Osteocyte (in vitro differentiated cells): ENCODE data around the gene QTRT2. TPM values are rescaled to one million over a fixed set of nuclear protein-coding genes. Genes with fewer than 3 reads are reported as not detected.

Source experiments
- DNase-seq: peaks from one replicate; pipeline ENCODE4 v3.0.0; 2021; ENCODE audit warnings: mixed read lengths; ENCODE audit not compliant: unreplicated experiment; ENCODE audit errors: extremely low spot score
- H3K27ac Mint-ChIP-seq: one replicate; pipeline ENCODE4 v1.8.0; 2021; ENCODE audit warnings: mild to moderate bottlenecking, mixed read lengths; ENCODE audit not compliant: unreplicated experiment
- H3K27me3 Mint-ChIP-seq: one replicate; pipeline ENCODE4 v1.8.0; 2021; ENCODE audit warnings: mixed read lengths; ENCODE audit not compliant: unreplicated experiment
- H3K36me3 Mint-ChIP-seq: one replicate; pipeline ENCODE4 v1.8.0; 2021; ENCODE audit warnings: mixed read lengths; ENCODE audit not compliant: unreplicated experiment
- H3K4me1 Mint-ChIP-seq: one replicate; pipeline ENCODE4 v1.8.0; 2021; ENCODE audit warnings: mixed read lengths; ENCODE audit not compliant: unreplicated experiment
- H3K4me3 Mint-ChIP-seq: one replicate; pipeline ENCODE4 v1.8.0; 2021; ENCODE audit warnings: mild to moderate bottlenecking, moderate library complexity, mixed read lengths; ENCODE audit not compliant: unreplicated experiment
- H3K9me3 Mint-ChIP-seq: one replicate; pipeline ENCODE4 v1.8.0; 2021; ENCODE audit warnings: mixed read lengths; ENCODE audit not compliant: unreplicated experiment
- total RNA-seq: library from RNA; stranded (reverse); gene quantifications from 2 replicates; pipeline ENCODE4 v1.2.1, GENCODE V29; 2021
- TF ChIP-seq, protein P1 (sequence below): fragments of 200-600 bp; sonication (generic); IDR thresholded peaks from 2 replicates; pipeline ENCODE4 v1.5.0; 2021; ENCODE audit warnings: antibody characterized with exemption, mild to moderate bottlenecking, moderate library complexity

QTRT2 gene
- total RNA-seq, 1 donor from 2014 or later = 15.4 TPM

DNA sequence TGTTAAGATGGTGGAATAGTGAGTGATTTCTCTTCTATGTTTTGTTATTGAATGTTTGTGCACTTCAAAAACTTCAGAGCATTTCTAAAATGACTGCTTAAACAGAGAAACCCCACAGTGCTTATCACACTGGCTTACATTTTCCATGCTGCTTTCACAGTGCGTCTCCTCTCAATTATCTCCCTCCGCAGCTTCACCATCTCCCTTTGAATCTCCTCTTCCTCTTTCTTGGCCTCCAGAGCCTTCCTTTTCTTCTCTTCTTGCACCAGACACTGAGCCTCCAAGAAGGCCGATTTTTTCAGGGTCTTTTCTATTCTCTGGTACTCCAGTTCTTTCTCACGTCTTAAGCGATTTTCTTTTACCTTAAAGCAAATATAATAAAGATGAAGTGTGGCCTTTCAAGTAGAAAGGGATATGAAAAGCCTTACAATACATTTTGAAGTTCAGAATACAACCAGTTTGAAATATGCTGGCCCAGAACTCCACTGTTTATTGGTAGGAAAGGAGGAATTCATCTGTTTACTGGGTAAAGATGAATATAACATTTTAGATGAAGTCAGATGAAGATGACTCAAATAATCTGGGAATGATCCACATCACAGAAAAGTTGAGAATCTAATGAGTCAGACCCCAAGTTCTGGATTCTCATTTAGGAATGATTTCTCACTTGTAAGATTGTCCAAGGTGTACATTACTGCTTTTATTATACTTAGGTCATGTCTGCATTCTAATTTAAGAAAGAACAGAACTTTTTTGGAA is 21.6 kb upstream of the QTRT2 start:
- Mint-ChIP-seq H3K36me3 (peaks cover 9% of the 10 kb centered on the region), H3K27ac (no peak overlapping the region), H3K4me1 (no peaks in the 10 kb centered on the region), H3K9me3 (no peaks in the 10 kb centered on the region), H3K4me3 (no peak overlapping the region), H3K27me3 (no peaks in the 10 kb centered on the region)
- TF ChIP-seq, protein P1, sequence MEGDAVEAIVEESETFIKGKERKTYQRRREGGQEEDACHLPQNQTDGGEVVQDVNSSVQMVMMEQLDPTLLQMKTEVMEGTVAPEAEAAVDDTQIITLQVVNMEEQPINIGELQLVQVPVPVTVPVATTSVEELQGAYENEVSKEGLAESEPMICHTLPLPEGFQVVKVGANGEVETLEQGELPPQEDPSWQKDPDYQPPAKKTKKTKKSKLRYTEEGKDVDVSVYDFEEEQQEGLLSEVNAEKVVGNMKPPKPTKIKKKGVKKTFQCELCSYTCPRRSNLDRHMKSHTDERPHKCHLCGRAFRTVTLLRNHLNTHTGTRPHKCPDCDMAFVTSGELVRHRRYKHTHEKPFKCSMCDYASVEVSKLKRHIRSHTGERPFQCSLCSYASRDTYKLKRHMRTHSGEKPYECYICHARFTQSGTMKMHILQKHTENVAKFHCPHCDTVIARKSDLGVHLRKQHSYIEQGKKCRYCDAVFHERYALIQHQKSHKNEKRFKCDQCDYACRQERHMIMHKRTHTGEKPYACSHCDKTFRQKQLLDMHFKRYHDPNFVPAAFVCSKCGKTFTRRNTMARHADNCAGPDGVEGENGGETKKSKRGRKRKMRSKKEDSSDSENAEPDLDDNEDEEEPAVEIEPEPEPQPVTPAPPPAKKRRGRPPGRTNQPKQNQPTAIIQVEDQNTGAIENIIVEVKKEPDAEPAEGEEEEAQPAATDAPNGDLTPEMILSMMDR = no peak
- DNase-seq = no peak

DNA sequence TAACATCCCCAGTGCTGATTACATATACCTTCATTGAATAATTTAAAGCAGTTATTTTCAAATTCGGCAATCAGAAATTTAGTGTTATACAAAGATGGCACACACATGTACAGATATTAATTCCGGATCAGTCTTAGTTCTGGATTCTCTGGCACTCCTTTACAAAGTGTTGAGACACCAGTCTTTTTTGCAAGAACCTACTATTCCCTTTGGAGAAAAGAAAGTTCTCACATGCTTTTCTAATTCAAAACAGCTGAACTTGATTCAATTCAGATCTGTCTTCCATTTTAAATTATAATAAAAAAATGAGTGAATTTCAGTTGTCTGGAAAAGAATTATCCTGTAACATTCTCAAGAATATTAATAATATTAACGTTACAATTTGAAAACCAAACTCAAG is 20.6 kb upstream of the QTRT2 start:
- Mint-ChIP-seq H3K27ac (no peak overlapping the region), H3K4me3 (no peak overlapping the region), H3K4me1 (no peaks in the 10 kb centered on the region), H3K36me3 (peaks cover 11% of the 10 kb centered on the region), H3K27me3 (no peaks in the 10 kb centered on the region), H3K9me3 (no peaks in the 10 kb centered on the region)
- TF ChIP-seq, protein P1 = no peak
- DNase-seq = no peak

DNA sequence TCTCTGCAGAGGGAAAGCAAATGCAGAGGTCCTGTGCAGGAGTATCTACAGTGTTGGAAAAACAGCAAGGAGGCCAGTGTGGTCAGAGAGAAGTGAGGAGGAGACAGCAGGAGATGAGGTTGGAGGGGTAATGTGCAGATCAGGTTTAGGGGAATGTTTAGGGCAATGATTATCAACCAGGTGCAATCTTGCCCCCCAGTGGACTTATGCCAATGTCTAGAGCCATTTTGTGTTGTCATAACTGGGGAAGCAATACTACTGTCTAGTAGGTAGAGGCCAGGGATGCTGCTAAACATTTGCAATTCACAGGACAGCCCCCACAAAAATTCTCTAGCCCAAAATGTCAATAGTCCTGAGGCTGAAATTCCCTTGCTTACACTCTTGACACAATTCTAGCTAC is 13.3 kb upstream of the QTRT2 start:
- Mint-ChIP-seq H3K27ac (no peak overlapping the region), H3K27me3 (no peaks in the 10 kb centered on the region), H3K4me1 (no peaks in the 10 kb centered on the region), H3K36me3 (peaks cover 5% of the 10 kb centered on the region), H3K9me3 (no peaks in the 10 kb centered on the region), H3K4me3 (no peak overlapping the region)
- TF ChIP-seq, protein P1 = no peak
- DNase-seq = no peak

DNA sequence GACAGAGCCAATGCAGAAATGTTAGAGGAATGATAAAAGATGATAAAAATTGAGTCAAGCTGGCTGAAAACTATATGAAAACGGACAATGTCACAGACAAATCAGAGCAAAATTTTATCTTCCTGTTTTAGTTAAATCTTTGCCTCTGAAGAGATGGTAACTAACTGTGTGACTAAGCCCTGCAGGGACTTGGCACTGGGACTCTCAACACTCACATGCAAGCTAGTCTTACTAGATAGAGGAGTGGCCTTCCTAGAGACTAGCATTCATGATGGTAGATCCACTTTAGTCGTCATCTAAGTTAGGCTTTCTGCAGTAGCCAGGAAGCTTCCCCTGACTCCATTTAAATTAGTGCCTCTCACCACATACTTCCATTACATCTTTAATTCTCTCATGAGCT is 4.3 kb upstream of the QTRT2 start:
- no peak overlapping the region for H3K4me3 Mint-ChIP-seq
- no peak for DNase-seq
- TF ChIP-seq, protein P1 = no peak
- H3K27me3 Mint-ChIP-seq = no peaks in the 10 kb centered on the region
- H3K27ac Mint-ChIP-seq = no peak overlapping the region
- H3K4me1 Mint-ChIP-seq = peaks cover 9% of the 10 kb centered on the region
- H3K9me3 Mint-ChIP-seq = no peaks in the 10 kb centered on the region
- H3K36me3 Mint-ChIP-seq = no peaks in the 10 kb centered on the region

DNA sequence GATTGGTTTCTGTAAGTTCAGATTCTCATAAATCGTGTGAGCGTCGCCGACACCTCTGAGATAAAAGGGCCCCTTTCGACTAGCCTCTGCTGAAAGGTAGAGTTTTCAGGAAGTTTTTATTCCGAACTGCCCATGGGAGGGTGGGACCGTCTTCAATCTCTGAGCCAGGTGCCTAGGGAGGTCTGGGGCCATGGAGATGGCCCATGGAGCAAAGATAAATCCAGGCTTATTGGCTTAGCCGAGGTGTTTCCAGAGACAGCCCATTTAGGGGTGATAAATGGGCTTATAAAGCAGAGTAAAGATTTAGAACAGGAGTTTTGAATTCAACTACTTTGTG is 442 bp downstream of the QTRT2 start:
- TF ChIP-seq, protein P1 = no peak
- Mint-ChIP-seq H3K27ac (peak overlapping the region; percentile 94), H3K9me3 (no peaks in the 10 kb centered on the region), H3K4me3 (peak overlapping the region; percentile 94), H3K27me3 (no peaks in the 10 kb centered on the region), H3K4me1 (peaks cover 20% of the 10 kb centered on the region), H3K36me3 (no peaks in the 10 kb centered on the region)
- DNase-seq = no peak
